Esophagus squamous epithelium (tissue), 4 donors: ENCODE measurements around the gene AP1G1.

Source experiments
- POLR2A ChIP-seq, 4 donors: fragments of 450-650 bp; IDR thresholded peaks; one replicate each; pipeline ENCODE4 v1.6.1; 2017; ENCODE audit warnings: antibody characterized with exemption in 4 of 4, mild to moderate bottlenecking in 4 of 4, moderate library complexity in 3 of 4
- TF ChIP-seq, protein P1 (sequence below), 6 experiments: fragments of 450-650 bp in 4 of 6; fragments of 200-600 bp in 2 of 6; sonication (generic) in 2 of 6; IDR thresholded peaks; one replicate each; pipeline ENCODE4 v1.5.1; 2016 to 2019; ENCODE audit warnings: antibody characterized with exemption in 6 of 6, mild to moderate bottlenecking in 4 of 6, moderate library complexity in 4 of 6

- TF ChIP-seq POLR2A (IDR thresholded peaks at IDR 0.05) = no peak
- TF ChIP-seq, protein P1, sequence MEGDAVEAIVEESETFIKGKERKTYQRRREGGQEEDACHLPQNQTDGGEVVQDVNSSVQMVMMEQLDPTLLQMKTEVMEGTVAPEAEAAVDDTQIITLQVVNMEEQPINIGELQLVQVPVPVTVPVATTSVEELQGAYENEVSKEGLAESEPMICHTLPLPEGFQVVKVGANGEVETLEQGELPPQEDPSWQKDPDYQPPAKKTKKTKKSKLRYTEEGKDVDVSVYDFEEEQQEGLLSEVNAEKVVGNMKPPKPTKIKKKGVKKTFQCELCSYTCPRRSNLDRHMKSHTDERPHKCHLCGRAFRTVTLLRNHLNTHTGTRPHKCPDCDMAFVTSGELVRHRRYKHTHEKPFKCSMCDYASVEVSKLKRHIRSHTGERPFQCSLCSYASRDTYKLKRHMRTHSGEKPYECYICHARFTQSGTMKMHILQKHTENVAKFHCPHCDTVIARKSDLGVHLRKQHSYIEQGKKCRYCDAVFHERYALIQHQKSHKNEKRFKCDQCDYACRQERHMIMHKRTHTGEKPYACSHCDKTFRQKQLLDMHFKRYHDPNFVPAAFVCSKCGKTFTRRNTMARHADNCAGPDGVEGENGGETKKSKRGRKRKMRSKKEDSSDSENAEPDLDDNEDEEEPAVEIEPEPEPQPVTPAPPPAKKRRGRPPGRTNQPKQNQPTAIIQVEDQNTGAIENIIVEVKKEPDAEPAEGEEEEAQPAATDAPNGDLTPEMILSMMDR (IDR thresholded peaks at IDR 0.05) = no peak
These were observed 96.1 kb downstream of the AP1G1 start for GRCh38 chr16:71712501-71712900.
